CD14-positive monocyte (primary cell): ENCODE data around the gene COX5B. TPM values are rescaled to one million over a fixed set of nuclear protein-coding genes. Genes with fewer than 3 reads are reported as not detected.
A peak's percentile ranks its signal among the peaks of the same experiment; 100 is the strongest.
"Not testable (repeated sequence)": the region's sequence is repeated elsewhere in the genome, so short reads cannot be mapped to it uniquely, and the experiment has no call there.

Experiments used
- DNase-seq, 3 donors: peaks; one replicate each; pipeline ENCODE4 v3.0.0-alpha.2; 2011 to 2022
- H2AFZ ChIP-seq: 2 replicates; pipeline ENCODE4 v1.6.0; 2012; ENCODE audit warnings: mild to moderate bottlenecking, low read depth, low read length, inconsistent platforms; ENCODE audit not compliant: insufficient read depth, poor library complexity, severe bottlenecking
- H3K27ac ChIP-seq, 2 donors: 1 replicate in 1 of 2; 2 replicates in 1 of 2; pipeline ENCODE4 v1.5.1; 2012 to 2013; ENCODE audit warnings: low read length in 2 of 2, control low read depth in 1 of 2, inconsistent platforms in 1 of 2, low read depth in 1 of 2, mild to moderate bottlenecking in 1 of 2
- H3K27me3 ChIP-seq, 2 donors: one replicate each; pipeline versions ENCODE4 v1.6.0 to v1.6.1; 2011 to 2013; ENCODE audit warnings: low read length in 2 of 2; ENCODE audit not compliant: control insufficient read depth in 2 of 2, insufficient read depth in 2 of 2
- H3K36me3 ChIP-seq, 2 donors: replicated peaks in 1 of 2; 1 replicate in 1 of 2; 2 replicates in 1 of 2; pipeline versions ENCODE4 v1.5.1 to v1.6.1; 2012 to 2013; ENCODE audit warnings: low read length in 2 of 2, control low read depth in 1 of 2, inconsistent platforms in 1 of 2, mild to moderate bottlenecking in 1 of 2; ENCODE audit not compliant: insufficient read depth in 2 of 2, control insufficient read depth in 1 of 2
- H3K4me1 ChIP-seq, 2 donors: 1 replicate in 1 of 2; 2 replicates in 1 of 2; pipeline versions ENCODE4 v1.5.1 to v1.6.1; 2012 to 2013; ENCODE audit warnings: low read length in 2 of 2, control low read depth in 1 of 2, inconsistent platforms in 1 of 2, mild to moderate bottlenecking in 1 of 2, moderate library complexity in 1 of 2; ENCODE audit not compliant: insufficient read depth in 2 of 2, control insufficient read depth in 1 of 2
- H3K4me2 ChIP-seq: replicated peaks from 2 replicates; pipeline ENCODE3; 2012; ENCODE audit warnings: low read length, moderate library complexity, mild to moderate bottlenecking; ENCODE audit not compliant: poor library complexity, severe bottlenecking; ENCODE audit errors: extremely low read depth
- H3K4me3 ChIP-seq, 3 experiments: fragments of 200-600 bp in 1 of 3; sonication (generic) in 1 of 3; replicated peaks in 1 of 3; 1 replicate in 2 of 3; 2 replicates in 1 of 3; pipeline ENCODE4 v1.5.1; 2011 to 2013; ENCODE audit warnings: low read length in 3 of 3, mild to moderate bottlenecking in 3 of 3, control low read depth in 2 of 3, low read depth in 2 of 3, inconsistent platforms in 1 of 3, moderate library complexity in 1 of 3
- H3K79me2 ChIP-seq: 2 replicates; pipeline ENCODE4 v1.6.0; 2012; ENCODE audit warnings: mild to moderate bottlenecking, control low read depth, inconsistent platforms, low read length, moderate library complexity; ENCODE audit not compliant: insufficient read depth
- H3K9ac ChIP-seq: 2 replicates; pipeline ENCODE4 v1.6.0; 2017; ENCODE audit warnings: low read length, mild to moderate bottlenecking; ENCODE audit not compliant: insufficient read depth, poor library complexity, severe bottlenecking
- H3K9me3 ChIP-seq, 2 donors: replicated peaks in 1 of 2; 1 replicate in 1 of 2; 2 replicates in 1 of 2; pipeline versions ENCODE4 v1.5.1 to v1.6.1; 2012 to 2013; ENCODE audit warnings: low read length in 2 of 2, control low read depth in 1 of 2; ENCODE audit not compliant: control insufficient read depth in 1 of 2, insufficient read depth in 1 of 2
- H4K20me1 ChIP-seq: 2 replicates; pipeline ENCODE4 v1.6.0; 2012; ENCODE audit warnings: mild to moderate bottlenecking, low read length, control low read depth, moderate library complexity; ENCODE audit not compliant: insufficient read depth
- H3K27ac Mint-ChIP-seq, 7 donors: one replicate each; pipeline ENCODE4 v1.8.0; 2020; ENCODE audit warnings: mild to moderate bottlenecking in 7 of 7, mixed read lengths in 7 of 7, moderate library complexity in 6 of 7, inconsistent platforms in 2 of 7
- H3K27me3 Mint-ChIP-seq, 3 donors: one replicate each; pipeline ENCODE4 v1.8.0; 2021 to 2022; ENCODE audit warnings: low read depth in 3 of 3, mild to moderate bottlenecking in 3 of 3, mixed read lengths in 3 of 3, moderate library complexity in 3 of 3, inconsistent platforms in 1 of 3
- H3K36me3 Mint-ChIP-seq, 2 donors: one replicate each; pipeline ENCODE4 v1.8.0; 2020; ENCODE audit warnings: mixed read lengths in 2 of 2, inconsistent platforms in 1 of 2, mild to moderate bottlenecking in 1 of 2
- H3K4me1 Mint-ChIP-seq: one replicate; pipeline ENCODE4 v1.8.0; 2020; ENCODE audit warnings: mild to moderate bottlenecking, mixed read lengths
- H3K4me3 Mint-ChIP-seq, 2 donors: one replicate each; pipeline ENCODE4 v1.8.0; 2020; ENCODE audit warnings: mild to moderate bottlenecking in 2 of 2, mixed read lengths in 2 of 2, moderate library complexity in 1 of 2
- H3K9me3 Mint-ChIP-seq, 7 donors: one replicate each; pipeline ENCODE4 v1.8.0; 2020 to 2022; ENCODE audit warnings: mixed read lengths in 7 of 7, mild to moderate bottlenecking in 6 of 7, moderate library complexity in 6 of 7, inconsistent platforms in 2 of 7
- WGBS: methylation state at CpG from one replicate; pipeline ENCODE4 v1.1.5; 2013; ENCODE audit warnings: missing lambda C conversion rate; ENCODE audit not compliant: insufficient coverage; 5-methylcytosine and 5-hydroxymethylcytosine counted together
- intact Hi-C, 2 donors: fragments of 100-400 bp; cut with micrococcal nuclease; formaldehyde crosslinking; loops; one replicate each; pipeline versions ENCODE4 v1.15.0 to v1.15.1; 2023
- polyA plus RNA-seq, 3 donors: library from polyadenylated mRNA; depleted of rRNA in 1 of 3; unstranded in 2 of 3; stranded (reverse) in 1 of 3; fragments of 300-500 nt in 2 of 3; fragments of >200 nt in 1 of 3; fragmentation: Illumina TruSeq in 2 of 3; gene quantifications; 1 replicate in 2 of 3; 2 replicates in 1 of 3; pipeline ENCODE4 v1.2.3, GENCODE V29; 2012 to 2021
- TF ChIP-seq, protein P1 (sequence below): fragments of 200-600 bp; IDR thresholded peaks from one replicate; pipeline ENCODE4 v1.8.0; 2022; ENCODE audit warnings: antibody characterized with exemption, mild to moderate bottlenecking

Gene COX5B
- polyA plus RNA-seq, 3 donors: 215 to 598 (median 546) TPM

GRCh38 chr2:97615746-97616145 lies 30.1 kb upstream of the COX5B start:
- WGBS: no CpG with 5 or more reads among the region's 8 CpGs
- H3K9me3 ChIP-seq, H3K4me1 ChIP-seq, H3K79me2 ChIP-seq, H3K9ac ChIP-seq, H3K36me3 Mint-ChIP-seq, DNase-seq, H2AFZ ChIP-seq, H3K27ac ChIP-seq, H3K4me1 Mint-ChIP-seq, H3K27ac Mint-ChIP-seq, H3K4me2 ChIP-seq, H3K36me3 ChIP-seq, H3K27me3 Mint-ChIP-seq, H4K20me1 ChIP-seq, intact Hi-C loops, H3K4me3 ChIP-seq, H3K9me3 Mint-ChIP-seq, H3K27me3 ChIP-seq, H3K4me3 Mint-ChIP-seq: not testable (repeated sequence)

DNA sequence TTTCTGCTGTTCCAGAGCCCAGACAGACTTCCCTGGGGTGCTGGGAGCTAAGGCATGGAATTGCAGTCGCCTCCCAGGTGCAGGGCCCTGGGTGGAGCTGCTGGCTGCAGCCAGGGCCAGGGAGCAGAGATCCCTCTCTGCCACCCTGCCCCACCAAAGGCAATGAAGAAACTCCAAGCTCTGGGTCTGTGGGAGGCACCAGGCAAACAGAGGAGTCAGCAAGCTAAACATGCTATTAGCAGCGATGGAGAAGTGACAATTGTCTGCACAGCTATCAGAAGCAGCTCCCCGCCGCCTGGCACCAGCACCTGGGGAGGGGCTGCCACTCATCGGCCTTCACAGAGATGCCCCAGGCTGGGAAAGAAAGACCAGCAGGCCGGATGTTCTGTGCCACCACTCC lies 28.0 kb upstream of the COX5B start:
- WGBS: 98% methylated on average over 5 of the region's 6 CpGs
- TF ChIP-seq, protein P1, sequence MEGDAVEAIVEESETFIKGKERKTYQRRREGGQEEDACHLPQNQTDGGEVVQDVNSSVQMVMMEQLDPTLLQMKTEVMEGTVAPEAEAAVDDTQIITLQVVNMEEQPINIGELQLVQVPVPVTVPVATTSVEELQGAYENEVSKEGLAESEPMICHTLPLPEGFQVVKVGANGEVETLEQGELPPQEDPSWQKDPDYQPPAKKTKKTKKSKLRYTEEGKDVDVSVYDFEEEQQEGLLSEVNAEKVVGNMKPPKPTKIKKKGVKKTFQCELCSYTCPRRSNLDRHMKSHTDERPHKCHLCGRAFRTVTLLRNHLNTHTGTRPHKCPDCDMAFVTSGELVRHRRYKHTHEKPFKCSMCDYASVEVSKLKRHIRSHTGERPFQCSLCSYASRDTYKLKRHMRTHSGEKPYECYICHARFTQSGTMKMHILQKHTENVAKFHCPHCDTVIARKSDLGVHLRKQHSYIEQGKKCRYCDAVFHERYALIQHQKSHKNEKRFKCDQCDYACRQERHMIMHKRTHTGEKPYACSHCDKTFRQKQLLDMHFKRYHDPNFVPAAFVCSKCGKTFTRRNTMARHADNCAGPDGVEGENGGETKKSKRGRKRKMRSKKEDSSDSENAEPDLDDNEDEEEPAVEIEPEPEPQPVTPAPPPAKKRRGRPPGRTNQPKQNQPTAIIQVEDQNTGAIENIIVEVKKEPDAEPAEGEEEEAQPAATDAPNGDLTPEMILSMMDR: no peak
- intact Hi-C loops: no loop called here
- no peak overlapping the region for H3K9ac ChIP-seq
- no peak overlapping the region for H2AFZ ChIP-seq
- no peaks in the 10 kb centered on the region for H3K9me3 ChIP-seq
- Mint-ChIP-seq H3K4me1 (peaks cover 7% of the 10 kb centered on the region), H3K27ac (no peak overlapping the region), H3K36me3 (no peaks in the 10 kb centered on the region), H3K4me3 (no peak overlapping the region), H3K27me3 (no peaks in the 10 kb centered on the region), H3K9me3 (peaks cover 0 to 3% (median 0%) of the 10 kb centered on the region in 7 donors)
- no peaks in the 10 kb centered on the region for H4K20me1 ChIP-seq
- H3K36me3 ChIP-seq: no peaks in the 10 kb centered on the region
- H3K79me2 ChIP-seq: no peaks in the 10 kb centered on the region
- no peaks in the 10 kb centered on the region for H3K27me3 ChIP-seq
- H3K27ac ChIP-seq: no peak overlapping the region
- no peak overlapping the region for H3K4me2 ChIP-seq
- no peaks in the 10 kb centered on the region for H3K4me1 ChIP-seq
- no peak overlapping the region for H3K4me3 ChIP-seq
- no peak for DNase-seq

DNA sequence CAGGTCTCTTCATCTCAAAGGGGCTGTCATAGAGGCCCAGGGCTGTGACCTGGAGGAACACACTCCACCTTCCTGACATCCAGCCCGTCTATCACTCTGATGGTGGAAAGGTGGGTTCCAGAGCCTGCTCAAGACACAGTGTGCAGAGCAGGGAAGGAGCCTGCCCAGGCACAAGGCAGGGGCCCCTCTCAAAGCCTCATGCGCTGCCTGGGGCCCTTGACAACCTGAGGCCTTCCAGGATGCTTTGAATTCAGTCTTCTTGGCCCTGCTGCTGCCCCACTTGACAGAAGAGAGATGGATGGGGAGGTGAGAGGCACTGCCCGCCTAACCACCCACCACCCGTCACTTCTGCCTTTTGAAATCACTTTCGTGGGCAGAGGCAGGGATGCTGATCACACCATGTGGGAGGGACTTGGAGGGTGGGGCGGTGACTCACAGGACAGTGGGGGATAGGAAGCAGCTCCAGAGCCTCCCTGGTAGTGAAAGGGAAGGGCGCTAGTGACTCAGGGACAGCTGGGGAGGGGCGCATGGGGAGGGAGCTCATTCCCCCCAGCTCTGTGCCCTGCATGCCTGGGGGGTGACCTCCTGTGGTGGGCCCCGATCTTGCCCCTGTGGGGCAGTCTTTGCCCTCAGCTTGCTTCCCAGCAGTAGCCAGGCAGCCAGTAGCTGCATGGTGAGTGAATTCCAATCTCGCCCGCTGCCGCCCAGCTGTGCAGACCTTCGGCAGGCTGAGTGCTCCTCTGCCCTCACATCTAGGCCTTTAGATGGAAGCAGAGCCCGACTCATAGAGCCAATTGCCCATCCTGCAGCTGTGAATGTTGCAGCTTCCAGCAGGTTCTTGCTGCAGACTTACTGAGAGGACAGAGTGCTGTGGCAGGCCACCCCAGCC lies 26.7 kb upstream of the COX5B start:
- H3K9ac ChIP-seq, H3K4me2 ChIP-seq, H3K4me3 ChIP-seq, H3K27me3 Mint-ChIP-seq, H3K27ac ChIP-seq, H3K4me1 ChIP-seq, H3K9me3 Mint-ChIP-seq, H2AFZ ChIP-seq, H3K9me3 ChIP-seq, H3K4me1 Mint-ChIP-seq, H3K79me2 ChIP-seq, H4K20me1 ChIP-seq, intact Hi-C loops, H3K36me3 ChIP-seq, H3K4me3 Mint-ChIP-seq, H3K27me3 ChIP-seq, H3K36me3 Mint-ChIP-seq: not testable (repeated sequence)
- peak; percentile 30 to 47 (median 32) for DNase-seq
- 79% methylated on average over 2 of the region's 14 CpGs for WGBS
- peak overlapping the region in 5 of 7 donors; percentile 26 to 80 (median 68) for H3K27ac Mint-ChIP-seq

DNA sequence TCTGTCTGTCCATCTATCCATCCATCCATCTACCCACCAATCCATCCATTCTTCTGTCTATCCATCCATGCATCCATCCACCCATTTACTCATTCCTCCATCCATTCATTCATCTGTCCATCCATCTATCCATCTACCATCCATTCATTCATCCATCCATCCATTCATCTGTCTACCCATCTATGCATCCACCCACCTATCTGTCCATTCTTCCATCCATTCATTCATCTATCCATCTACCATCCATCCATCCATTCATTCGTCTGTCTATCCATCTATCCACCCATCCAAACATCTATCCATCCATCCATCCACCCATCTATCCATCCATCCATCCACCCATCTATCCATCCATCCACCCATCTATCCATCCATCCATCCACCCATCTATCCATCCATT lies 25.4 kb upstream of the COX5B start:
- DNase-seq, H3K27me3 ChIP-seq, H3K9me3 ChIP-seq, H3K4me3 Mint-ChIP-seq, H3K79me2 ChIP-seq, H3K9me3 Mint-ChIP-seq, H3K36me3 Mint-ChIP-seq, H3K27me3 Mint-ChIP-seq, intact Hi-C loops, H3K9ac ChIP-seq, H2AFZ ChIP-seq, H4K20me1 ChIP-seq, H3K4me1 Mint-ChIP-seq, H3K4me2 ChIP-seq, H3K27ac ChIP-seq, H3K4me3 ChIP-seq, H3K4me1 ChIP-seq, H3K36me3 ChIP-seq: not testable (repeated sequence)
- peak overlapping the region in 3 of 7 donors; percentile 15 to 72 (median 32) for H3K27ac Mint-ChIP-seq
- 56% methylated on average over 1 of the region's 1 CpG for WGBS
